Activated CD4-positive, alpha-beta memory T cell treated with anti-CD3 and anti-CD28 coated beads for 36 hours (primary cell): ENCODE data around the gene ATL1. TPM values are rescaled to one million over a fixed set of nuclear protein-coding genes. Genes with fewer than 3 reads are reported as not detected.
"Not testable (repeated sequence)": the region's sequence is repeated elsewhere in the genome, so short reads cannot be mapped to it uniquely, and the experiment has no call there.

ENCODE experiments used
- CTCF ChIA-PET: fragments of 350-600 bp; sonication (Branson Sonifier 250); formaldehyde crosslinking; loops from one replicate; lab custom pipeline; 2021; ENCODE audit warnings: antibody characterized with exemption, inconsistent platforms; lab: Charles Lee
- POLR2A ChIA-PET: fragments of 350-600 bp; sonication (Branson Sonifier 250); formaldehyde crosslinking; loops from one replicate; lab custom pipeline; 2021; ENCODE audit warnings: antibody characterized with exemption; lab: Charles Lee
- DNase-seq: peaks from one replicate; pipeline ENCODE4 v3.0.0-alpha.2; 2020
- H3K27ac Mint-ChIP-seq: one replicate; pipeline ENCODE4 v1.8.0; 2021; ENCODE audit warnings: mixed read lengths
- H3K27me3 Mint-ChIP-seq: one replicate; pipeline ENCODE4 v1.8.0; 2021; ENCODE audit warnings: mixed read lengths
- H3K36me3 Mint-ChIP-seq: one replicate; pipeline ENCODE4 v1.8.0; 2021; ENCODE audit warnings: mixed read lengths
- H3K4me1 Mint-ChIP-seq: one replicate; pipeline ENCODE4 v1.8.0; 2021; ENCODE audit warnings: low read depth, mixed read lengths
- H3K4me3 Mint-ChIP-seq: one replicate; pipeline ENCODE4 v1.8.0; 2021; ENCODE audit warnings: mild to moderate bottlenecking, mixed read lengths
- H3K9me3 Mint-ChIP-seq: one replicate; pipeline ENCODE4 v1.8.0; 2021; ENCODE audit warnings: mixed read lengths
- intact Hi-C: fragments of 100-400 bp; cut with micrococcal nuclease; formaldehyde crosslinking; loops from one replicate; pipeline ENCODE4 v1.15.1; 2023
- total RNA-seq, 2 experiments: library from RNA; stranded (reverse); gene quantifications; one replicate each; pipeline ENCODE4 v1.2.3, GENCODE V29; 2021

ATL1 gene
- total RNA-seq, 2 experiments from 2014 or later: 0.38 to 0.58 TPM

DNA sequence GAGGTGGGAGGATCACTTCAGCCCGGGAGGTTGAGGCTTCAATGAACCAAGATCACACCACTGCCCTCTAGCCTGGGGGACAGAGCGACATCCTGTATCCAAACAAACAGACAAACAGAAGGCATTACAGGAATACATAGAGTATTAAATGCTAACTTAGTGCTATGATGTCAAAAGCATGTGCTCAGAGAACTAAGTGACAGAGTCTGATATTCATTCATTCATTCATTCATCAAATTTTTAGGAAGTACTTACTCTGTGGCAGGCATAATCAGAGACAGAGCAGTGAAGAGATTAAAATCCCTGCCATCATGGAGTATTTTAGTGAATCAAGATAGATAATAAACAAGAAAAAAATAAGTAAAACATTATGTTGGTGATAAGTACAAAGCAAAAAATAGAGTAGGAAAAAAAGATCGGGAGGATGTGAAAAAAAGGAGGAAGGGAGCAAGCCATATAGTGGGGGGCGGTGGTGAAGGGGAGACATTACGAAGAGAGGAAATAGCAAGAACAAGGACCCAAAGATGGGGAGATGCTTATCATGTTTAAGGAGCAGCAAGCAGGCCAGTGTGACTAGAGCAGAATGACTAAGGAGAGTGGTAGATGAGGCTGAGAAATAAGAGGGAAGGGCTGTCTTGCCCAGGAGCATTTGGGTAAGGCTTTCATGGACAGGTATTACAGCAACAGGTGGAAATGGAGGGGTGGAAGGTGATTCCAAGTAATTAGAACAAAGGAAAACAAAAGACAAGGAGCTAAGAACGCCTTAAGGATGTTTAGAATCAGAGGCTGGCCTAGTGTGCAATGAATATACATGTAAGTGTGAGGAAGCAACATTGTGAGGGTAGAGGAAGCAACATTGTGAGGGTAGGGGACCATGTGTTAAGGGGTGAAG is 30.4 kb upstream of the ATL1 start:
- Mint-ChIP-seq H3K9me3 (no peaks in the 10 kb centered on the region), H3K27ac (no peak overlapping the region), H3K4me1 (peaks cover 57% of the 10 kb centered on the region), H3K36me3 (peaks cover 1% of the 10 kb centered on the region), H3K4me3 (no peak overlapping the region), H3K27me3 (no peaks in the 10 kb centered on the region)
- intact Hi-C loops: loop anchor here (5.0 kb wide), 2 partner anchors 132 to 412 kb away; partner anchors contain the start of genes CDKL1 and VCPKMT
- ChIA-PET CTCF (interaction anchor here (0.9 to 1.8 kb wide), 2 partner anchors 208 to 212 kb away, joined by 4 to 7 read pairs; no protein-coding TSS in a partner anchor), POLR2A (interaction anchor here (0.8 kb wide), 1 partner anchor 630 kb away, joined by 3 read pairs; no protein-coding TSS in a partner anchor)
- no peak for DNase-seq

DNA sequence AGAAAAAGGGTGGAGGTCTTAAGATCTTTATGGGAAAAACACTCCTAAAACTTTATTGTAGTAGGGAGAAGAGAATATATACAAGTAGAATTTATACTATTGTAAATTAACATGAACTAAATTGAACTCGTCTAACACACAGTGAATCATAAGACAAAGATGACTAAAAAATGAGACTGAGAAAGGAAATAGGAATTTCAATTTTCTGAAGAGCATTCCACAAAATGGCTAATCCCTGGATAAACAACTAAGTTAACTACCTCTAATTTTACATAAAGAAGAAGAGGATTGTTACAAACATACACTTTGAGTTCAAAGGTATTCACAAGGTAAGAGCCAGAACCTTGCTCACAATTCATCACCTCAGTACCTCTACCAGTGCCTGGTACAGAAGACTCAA is 29.6 kb upstream of the ATL1 start:
- ChIA-PET POLR2A (no interaction called here), CTCF (no interaction called here)
- intact Hi-C loops: loop anchor here (5.0 kb wide), 2 partner anchors 133 to 413 kb away; partner anchors contain the start of genes CDKL1 and VCPKMT
- no peaks in the 10 kb centered on the region for H3K27me3 Mint-ChIP-seq
- DNase-seq: no peak
- H3K9me3 Mint-ChIP-seq: no peaks in the 10 kb centered on the region
- peaks cover 49% of the 10 kb centered on the region for H3K4me1 Mint-ChIP-seq
- H3K27ac Mint-ChIP-seq: no peak overlapping the region
- H3K36me3 Mint-ChIP-seq: peaks cover 1% of the 10 kb centered on the region
- H3K4me3 Mint-ChIP-seq: peak overlapping the region; percentile 85

DNA sequence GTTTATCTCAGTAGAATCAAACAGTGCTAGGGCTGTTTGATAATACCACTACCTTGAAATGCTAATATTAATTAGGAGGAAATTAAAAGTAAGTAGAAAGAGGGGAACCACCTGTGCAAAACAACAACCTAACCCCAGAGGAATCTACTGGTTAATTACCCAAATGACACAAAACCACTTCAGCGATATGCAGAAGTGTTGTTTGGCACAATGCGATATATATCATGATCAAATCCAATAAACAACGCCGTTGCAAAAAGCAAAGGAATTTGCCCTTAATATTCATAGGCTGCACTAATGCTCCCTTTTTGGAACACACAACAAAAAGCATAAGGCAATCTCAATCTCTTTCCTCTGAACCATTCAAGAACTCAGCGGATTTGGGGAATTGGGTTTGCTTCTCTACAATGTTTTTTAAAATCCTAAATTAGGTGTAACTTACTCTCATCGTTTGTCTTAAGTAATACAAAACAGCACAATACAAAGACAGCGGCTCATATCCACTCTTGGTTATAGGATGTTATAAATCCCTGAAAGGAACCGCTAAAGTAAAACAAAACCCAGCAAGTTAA is 29.1 kb upstream of the ATL1 start:
- Mint-ChIP-seq H3K36me3 (peaks cover 1% of the 10 kb centered on the region), H3K9me3 (peaks cover 1% of the 10 kb centered on the region), H3K4me3 (peak overlapping the region; percentile 85), H3K4me1 (peaks cover 49% of the 10 kb centered on the region), H3K27ac (no peak overlapping the region), H3K27me3 (no peaks in the 10 kb centered on the region)
- POLR2A ChIA-PET: interaction anchor here (1.5 kb wide), 1 partner anchor 8 kb away, joined by 7 read pairs; no protein-coding TSS in a partner anchor
- intact Hi-C loops: loop anchor here (5.0 kb wide), 2 partner anchors 134 to 414 kb away; partner anchors contain the start of genes CDKL1 and VCPKMT
- CTCF ChIA-PET: interaction anchor here (1.7 to 2.9 kb wide), 3 partner anchors 8 to 210 kb away, joined by 3 to 34 read pairs (median 11); no protein-coding TSS in a partner anchor
- DNase-seq: no peak

DNA sequence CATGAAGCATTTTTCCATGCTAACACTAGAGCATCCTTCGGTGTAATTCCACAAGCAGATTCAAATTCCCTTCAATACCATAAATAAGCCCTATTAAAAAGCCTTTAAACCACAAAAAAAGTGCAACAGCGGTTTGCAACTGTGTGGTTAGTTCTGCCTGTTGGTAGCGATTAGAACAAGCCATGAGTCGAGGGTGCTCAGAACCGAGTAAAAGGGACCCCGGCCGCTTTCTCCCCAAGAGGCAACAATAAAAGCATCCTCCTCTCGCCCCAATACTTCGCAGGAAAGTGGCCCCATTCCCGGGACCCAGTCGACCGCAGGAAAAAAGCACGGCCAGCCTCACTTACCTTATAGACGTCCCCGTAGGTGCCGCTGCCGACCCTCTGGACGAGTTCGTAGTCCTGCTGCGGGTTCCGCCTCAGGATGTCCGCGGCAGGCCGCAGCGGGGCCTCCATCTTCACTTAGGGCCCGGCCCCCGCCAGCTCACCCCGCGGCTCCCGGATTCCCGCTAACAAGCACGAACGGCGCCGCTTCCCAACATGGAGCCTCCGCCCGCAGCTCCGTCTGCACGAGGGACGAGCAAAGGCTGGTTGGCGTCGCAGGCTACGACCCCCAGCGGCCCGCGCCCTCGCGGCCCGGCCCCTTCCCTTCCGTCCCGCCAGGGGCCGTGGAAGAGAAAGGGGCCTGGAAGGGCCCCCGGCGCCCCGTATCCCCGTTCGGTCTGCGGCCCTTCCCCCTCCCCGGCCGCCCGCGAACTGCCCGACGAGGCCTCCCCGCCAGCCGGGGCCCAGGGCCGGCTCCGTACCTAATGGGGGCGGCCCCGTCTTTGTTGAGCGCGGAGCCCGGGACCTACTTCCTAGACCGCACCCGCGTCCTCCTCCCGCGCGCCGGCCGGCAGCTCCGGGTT is 28.1 kb upstream of the ATL1 start:
- H3K27me3 Mint-ChIP-seq: no peaks in the 10 kb centered on the region
- intact Hi-C loops: loop anchor here (1.0 to 5.0 kb wide), 9 partner anchors 11 to 898 kb away; partner anchors contain the start of genes CDKL1, NEMF and VCPKMT
- CTCF ChIA-PET: interaction anchor here (0.6 to 2.9 kb wide), 9 partner anchors 9 to 436 kb away, joined by 3 to 34 read pairs (median 4); partner anchors contain the start of genes DMAC2L and L2HGDH
- DNase-seq: peak; percentile 44
- H3K9me3 Mint-ChIP-seq: peaks cover 3% of the 10 kb centered on the region
- peaks cover 42% of the 10 kb centered on the region for H3K4me1 Mint-ChIP-seq
- peaks cover 1% of the 10 kb centered on the region for H3K36me3 Mint-ChIP-seq
- peak overlapping the region; percentile 58 for H3K27ac Mint-ChIP-seq
- POLR2A ChIA-PET: interaction anchor here (0.6 to 1.5 kb wide), 3 partner anchors 9 to 428 kb away, joined by 3 to 7 read pairs (median 4); no protein-coding TSS in a partner anchor
- H3K4me3 Mint-ChIP-seq: peak overlapping the region; percentile 85

DNA sequence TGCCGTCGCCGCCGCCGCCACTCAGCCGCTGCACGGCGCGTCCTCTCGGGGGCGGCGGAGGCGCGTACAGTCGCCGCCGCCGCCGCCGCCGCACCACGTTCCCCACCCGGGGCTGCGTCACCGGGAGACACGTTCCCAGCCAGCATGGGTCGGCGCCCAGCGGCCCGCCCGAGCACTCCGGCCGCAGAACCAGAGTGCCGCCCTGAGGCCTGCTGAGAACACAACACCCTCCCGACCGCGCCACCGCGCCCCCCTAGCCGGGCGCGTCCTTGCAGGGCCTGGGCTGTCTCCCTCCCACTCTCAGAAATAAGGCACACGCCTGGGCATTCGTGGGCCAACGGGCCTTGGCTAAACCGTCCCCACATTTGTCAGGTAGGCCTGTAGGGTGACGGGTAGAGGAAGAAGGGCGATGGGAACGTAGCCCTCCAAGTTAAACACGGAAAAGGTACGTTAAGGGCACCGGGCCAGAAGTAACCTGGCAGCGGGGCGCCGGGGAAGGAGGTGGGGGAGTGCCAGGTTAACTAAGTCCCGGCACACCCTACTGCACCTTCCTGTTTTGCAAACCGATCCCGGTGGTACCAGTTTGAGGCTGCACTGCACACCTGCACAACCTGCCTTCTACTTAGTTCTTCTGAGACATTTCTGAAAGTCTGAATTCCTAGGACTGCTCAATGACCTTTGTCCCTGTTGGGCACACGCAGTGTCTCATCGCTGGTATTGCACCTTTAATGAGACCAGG is 27.3 kb upstream of the ATL1 start, which contains the start of gene MAP4K5:
Gene MAP4K5 (minus strand): TSS at position 68 of the 739 bp plus-strand sequence. CDS start 520 bp downstream, outside the sequence.
- H3K36me3 Mint-ChIP-seq: peaks cover 1% of the 10 kb centered on the region
- H3K4me3 Mint-ChIP-seq: peak within 1 kb of the TSS; percentile 85
- peaks cover 3% of the 10 kb centered on the region for H3K9me3 Mint-ChIP-seq
- peak within 1 kb of the TSS; percentile 58 for H3K27ac Mint-ChIP-seq
- no peaks in the 10 kb centered on the region for H3K27me3 Mint-ChIP-seq
- H3K4me1 Mint-ChIP-seq: peaks cover 42% of the 10 kb centered on the region
- CTCF ChIA-PET: interaction anchor here (0.6 to 2.9 kb wide), 11 partner anchors 10 to 437 kb away, joined by 3 to 34 read pairs (median 4); partner anchors contain the start of genes DMAC2L and L2HGDH
- POLR2A ChIA-PET: interaction anchor here (0.6 to 1.5 kb wide), 2 partner anchors 10 to 212 kb away, joined by 3 to 7 read pairs; no protein-coding TSS in a partner anchor
- intact Hi-C loops: loop anchor here (1.0 to 5.0 kb wide), 9 partner anchors 11 to 898 kb away; partner anchors contain the start of genes CDKL1, NEMF and VCPKMT
- peak; percentile 91 for DNase-seq

DNA sequence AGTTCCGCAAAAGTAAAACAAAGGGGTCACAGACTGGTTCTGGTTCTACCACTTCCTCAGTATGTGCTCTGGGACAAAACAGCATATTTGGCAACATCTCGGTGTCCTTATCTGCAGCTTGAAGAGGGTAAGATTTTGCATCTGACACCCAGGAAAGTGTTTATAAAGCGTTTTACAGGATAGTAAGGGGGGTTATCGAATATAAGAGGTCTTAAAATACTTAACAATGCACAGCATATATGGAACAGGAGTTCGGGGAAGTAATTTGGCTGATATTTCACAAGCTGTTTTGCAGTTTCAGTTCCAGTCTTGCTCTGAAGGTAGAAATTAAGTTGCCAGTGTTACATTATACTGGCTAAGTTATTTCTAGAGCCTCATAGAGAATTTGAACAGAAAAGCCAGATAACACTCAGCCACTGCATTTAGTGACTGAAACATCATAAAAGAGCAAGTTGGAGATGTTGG is 26.7 kb upstream of the ATL1 start:
- no peak overlapping the region for H3K27ac Mint-ChIP-seq

DNA sequence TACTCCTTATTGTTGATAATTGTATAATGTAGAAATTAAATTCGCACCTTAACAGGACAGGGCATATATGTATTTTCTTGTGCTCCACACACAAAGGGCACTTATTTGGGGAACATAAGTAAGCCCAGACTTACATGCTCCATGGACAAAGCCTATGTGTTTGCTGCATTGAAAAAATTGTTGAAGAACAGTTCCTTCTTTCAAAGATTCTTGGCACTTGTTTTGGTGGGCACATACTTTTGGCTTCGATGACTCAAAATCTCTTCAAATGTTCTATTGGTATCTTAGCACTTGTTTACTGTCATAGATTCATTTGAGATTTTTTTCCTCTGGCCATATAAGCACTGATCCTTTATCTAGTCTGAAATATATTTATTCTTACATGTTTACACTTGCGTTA is 26.1 kb upstream of the ATL1 start:
- CTCF ChIA-PET: interaction anchor here (0.8 to 2.9 kb wide), 3 partner anchors 123 to 221 kb away, joined by 3 to 34 read pairs (median 5); no protein-coding TSS in a partner anchor
- Mint-ChIP-seq H3K36me3 (peaks cover 1% of the 10 kb centered on the region), H3K27me3 (no peaks in the 10 kb centered on the region), H3K9me3 (peaks cover 5% of the 10 kb centered on the region), H3K4me3 (no peak overlapping the region), H3K27ac (no peak overlapping the region), H3K4me1 (peaks cover 36% of the 10 kb centered on the region)
- no peak for DNase-seq
- POLR2A ChIA-PET: no interaction called here
- intact Hi-C loops: loop anchor here (2.0 to 5.0 kb wide), 3 partner anchors 137 to 681 kb away; partner anchors contain the start of genes CDKL1, NEMF and VCPKMT

More for the DNA sequence above, 26.7 kb upstream of the ATL1 start:
- POLR2A ChIA-PET: no interaction called here
- Mint-ChIP-seq H3K4me3 (peak overlapping the region; percentile 77), H3K27me3 (no peaks in the 10 kb centered on the region), H3K4me1 (peaks cover 38% of the 10 kb centered on the region), H3K9me3 (peaks cover 5% of the 10 kb centered on the region), H3K36me3 (peaks cover 1% of the 10 kb centered on the region)
- CTCF ChIA-PET: interaction anchor here (0.8 to 2.9 kb wide), 3 partner anchors 123 to 220 kb away, joined by 3 to 34 read pairs (median 5); no protein-coding TSS in a partner anchor
- no peak for DNase-seq
- intact Hi-C loops: loop anchor here (2.0 to 5.0 kb wide), 3 partner anchors 136 to 680 kb away; partner anchors contain the start of genes CDKL1, NEMF and VCPKMT

DNA sequence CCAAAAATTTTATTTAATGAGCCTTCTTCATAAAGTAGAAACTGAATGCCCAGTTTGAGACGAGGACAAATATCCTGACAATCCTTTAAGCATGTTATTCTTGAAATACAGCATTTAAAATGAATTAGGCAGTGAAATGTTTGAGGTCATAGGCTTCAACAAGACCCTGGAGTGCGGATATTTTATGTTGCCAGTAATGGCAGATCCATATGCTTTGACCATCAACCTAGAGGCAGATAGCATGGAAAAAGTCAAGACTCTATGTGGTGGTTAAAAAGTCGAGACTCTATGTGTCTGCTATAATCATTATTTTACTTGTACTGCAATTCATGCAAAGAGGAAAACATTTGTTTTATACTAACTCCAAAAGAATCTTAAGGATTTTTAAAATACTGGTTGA is 25.5 kb upstream of the ATL1 start:
- Mint-ChIP-seq H3K27me3 (no peaks in the 10 kb centered on the region), H3K27ac (no peak overlapping the region), H3K9me3 (peaks cover 5% of the 10 kb centered on the region), H3K36me3 (no peaks in the 10 kb centered on the region), H3K4me1 (peaks cover 30% of the 10 kb centered on the region), H3K4me3 (no peak overlapping the region)
- DNase-seq: no peak
- intact Hi-C loops: loop anchor here (5.0 kb wide), 2 partner anchors 137 to 417 kb away; partner anchors contain the start of genes CDKL1 and VCPKMT
- CTCF ChIA-PET: interaction anchor here (1.0 kb wide), 1 partner anchor 216 kb away, joined by 4 read pairs; no protein-coding TSS in a partner anchor
- POLR2A ChIA-PET: no interaction called here

DNA sequence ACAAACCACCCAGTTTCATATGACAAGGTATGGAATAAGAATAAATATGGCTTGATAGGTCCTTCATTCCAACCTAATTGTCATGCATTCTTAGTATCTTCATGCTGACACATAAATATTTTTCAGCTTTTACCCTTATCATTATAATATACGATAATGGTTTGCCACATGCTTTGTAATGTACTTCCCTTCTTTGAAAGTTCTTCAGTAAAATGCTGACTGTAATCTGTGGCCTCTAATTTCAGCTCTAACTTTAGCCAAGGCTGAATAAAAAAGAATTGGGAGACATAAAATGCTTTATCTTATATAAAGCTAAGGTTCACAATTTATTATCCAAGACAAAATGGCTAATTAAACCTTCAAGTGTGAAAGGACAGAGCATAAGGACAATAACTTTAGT is 24.9 kb upstream of the ATL1 start:
- Mint-ChIP-seq H3K9me3 (peaks cover 5% of the 10 kb centered on the region), H3K4me1 (peaks cover 24% of the 10 kb centered on the region), H3K27me3 (no peaks in the 10 kb centered on the region), H3K27ac (no peak overlapping the region), H3K4me3 (no peak overlapping the region), H3K36me3 (no peaks in the 10 kb centered on the region)
- intact Hi-C loops: loop anchor here (5.0 kb wide), 2 partner anchors 138 to 418 kb away; partner anchors contain the start of genes CDKL1 and VCPKMT
- ChIA-PET CTCF (interaction anchor here (1.0 kb wide), 1 partner anchor 217 kb away, joined by 4 read pairs; no protein-coding TSS in a partner anchor), POLR2A (no interaction called here)
- no peak for DNase-seq

DNA sequence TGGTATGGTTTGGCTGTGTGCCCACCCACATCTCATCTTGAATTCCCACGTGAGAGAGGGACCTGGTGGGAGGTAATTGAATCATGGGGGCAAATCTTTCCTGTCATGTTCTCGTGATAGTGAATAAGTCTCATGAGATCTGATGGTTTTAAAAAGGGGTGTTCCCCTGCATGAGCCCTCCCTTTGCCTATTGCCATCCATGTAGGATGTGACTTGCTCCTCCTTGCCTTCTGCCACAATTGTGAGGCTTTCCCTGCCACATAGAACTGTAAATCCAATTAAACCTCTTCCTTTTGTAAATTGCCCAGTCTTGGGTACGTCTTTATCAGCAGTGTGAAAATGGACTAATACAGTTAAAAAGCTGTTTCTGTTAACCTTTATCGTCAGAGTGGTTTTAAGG is 21.9 kb upstream of the ATL1 start:
- H3K36me3 Mint-ChIP-seq, POLR2A ChIA-PET, H3K4me3 Mint-ChIP-seq, H3K9me3 Mint-ChIP-seq, H3K27ac Mint-ChIP-seq, H3K27me3 Mint-ChIP-seq, DNase-seq, intact Hi-C loops: not testable (repeated sequence)
- CTCF ChIA-PET: interaction anchor here (0.8 to 10.9 kb wide), 4 partner anchors 11 to 237 kb away, joined by 3 to 165 read pairs (median 4); no protein-coding TSS in a partner anchor
- peaks cover 12% of the 10 kb centered on the region for H3K4me1 Mint-ChIP-seq
